Measurements from ENCODE around the gene EDDM3A.

Gene EDDM3A

DNA sequence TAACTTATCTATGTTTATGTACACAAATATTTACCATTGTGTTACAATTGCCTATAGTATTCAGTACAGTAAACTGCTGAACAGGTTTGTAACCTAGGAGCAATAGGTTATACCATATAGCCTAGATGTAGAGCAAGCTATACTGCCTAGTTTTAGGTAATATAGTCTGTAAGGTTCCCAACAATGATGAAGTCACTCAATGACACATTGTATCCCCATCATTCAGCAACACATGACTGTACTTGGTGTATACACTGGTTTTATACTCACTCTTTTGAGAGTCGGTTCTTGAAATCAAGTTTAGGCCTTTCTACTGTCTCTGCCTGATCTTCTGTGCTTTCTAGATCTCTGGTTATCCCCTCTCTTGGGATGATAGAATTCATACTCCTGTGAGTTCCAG is 51.5 kb downstream of the EDDM3A start:
- TF ChIP-seq, protein P1, sequence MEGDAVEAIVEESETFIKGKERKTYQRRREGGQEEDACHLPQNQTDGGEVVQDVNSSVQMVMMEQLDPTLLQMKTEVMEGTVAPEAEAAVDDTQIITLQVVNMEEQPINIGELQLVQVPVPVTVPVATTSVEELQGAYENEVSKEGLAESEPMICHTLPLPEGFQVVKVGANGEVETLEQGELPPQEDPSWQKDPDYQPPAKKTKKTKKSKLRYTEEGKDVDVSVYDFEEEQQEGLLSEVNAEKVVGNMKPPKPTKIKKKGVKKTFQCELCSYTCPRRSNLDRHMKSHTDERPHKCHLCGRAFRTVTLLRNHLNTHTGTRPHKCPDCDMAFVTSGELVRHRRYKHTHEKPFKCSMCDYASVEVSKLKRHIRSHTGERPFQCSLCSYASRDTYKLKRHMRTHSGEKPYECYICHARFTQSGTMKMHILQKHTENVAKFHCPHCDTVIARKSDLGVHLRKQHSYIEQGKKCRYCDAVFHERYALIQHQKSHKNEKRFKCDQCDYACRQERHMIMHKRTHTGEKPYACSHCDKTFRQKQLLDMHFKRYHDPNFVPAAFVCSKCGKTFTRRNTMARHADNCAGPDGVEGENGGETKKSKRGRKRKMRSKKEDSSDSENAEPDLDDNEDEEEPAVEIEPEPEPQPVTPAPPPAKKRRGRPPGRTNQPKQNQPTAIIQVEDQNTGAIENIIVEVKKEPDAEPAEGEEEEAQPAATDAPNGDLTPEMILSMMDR (IDR thresholded peaks at IDR 0.05; ENCODE audit: insufficient read depth, low read length, missing control alignments): no peak
- H3K4me3 ChIP-seq (ENCODE audit: low read depth, low read length): no peak overlapping the region
- POLR2A ChIA-PET: no interaction called here
- CTCF ChIA-PET: no interaction called here
- no peak for DNase-seq (ENCODE audit: low read depth, low spot score)

Data from AG04449 (cell line).